Fibroblast of skin of back (primary cell): Measurements from ENCODE around the gene PVR.
"Not testable (repeated sequence)": the region's sequence is repeated elsewhere in the genome, so short reads cannot be mapped to it uniquely, and the experiment has no call there.

Experiments
- DNase-seq: peaks from one replicate; pipeline ENCODE4 v3.0.0-alpha.2; 2013

The PVR gene

DNA sequence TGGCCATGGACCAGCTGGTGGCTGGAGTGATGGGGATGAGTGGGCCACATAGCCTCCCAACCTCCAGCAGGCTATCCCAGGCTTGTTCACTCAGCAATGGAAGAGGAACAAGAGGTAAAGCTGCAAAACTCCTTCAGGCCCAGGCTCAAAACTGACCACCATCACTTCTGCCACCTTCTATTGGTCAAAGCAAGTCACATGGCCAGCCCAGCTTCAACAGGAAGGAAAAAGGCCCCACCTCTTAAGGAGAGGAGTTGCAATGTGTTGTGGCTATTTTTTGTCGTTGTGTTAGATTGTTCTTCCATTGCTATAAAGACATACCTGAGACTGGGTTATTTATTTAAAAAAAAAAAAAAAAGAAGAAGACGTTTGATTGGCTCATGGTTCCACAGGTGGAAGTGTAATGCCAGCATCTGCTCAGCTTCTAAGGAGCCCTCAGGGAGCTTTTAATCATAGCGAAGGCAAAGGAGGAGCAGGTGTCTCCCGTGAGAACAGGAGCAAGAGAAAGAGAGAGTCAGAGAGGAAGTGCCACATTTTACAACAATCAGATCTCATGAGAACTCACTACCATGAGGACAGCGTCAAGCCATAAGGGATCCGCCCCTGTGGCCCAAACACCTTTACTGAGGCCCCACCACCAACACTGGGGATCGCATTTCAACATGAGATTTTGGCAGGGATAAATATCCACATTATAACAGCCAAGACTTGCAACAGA lies 24.9 kb upstream of the PVR start:
- no peak for DNase-seq

DNA sequence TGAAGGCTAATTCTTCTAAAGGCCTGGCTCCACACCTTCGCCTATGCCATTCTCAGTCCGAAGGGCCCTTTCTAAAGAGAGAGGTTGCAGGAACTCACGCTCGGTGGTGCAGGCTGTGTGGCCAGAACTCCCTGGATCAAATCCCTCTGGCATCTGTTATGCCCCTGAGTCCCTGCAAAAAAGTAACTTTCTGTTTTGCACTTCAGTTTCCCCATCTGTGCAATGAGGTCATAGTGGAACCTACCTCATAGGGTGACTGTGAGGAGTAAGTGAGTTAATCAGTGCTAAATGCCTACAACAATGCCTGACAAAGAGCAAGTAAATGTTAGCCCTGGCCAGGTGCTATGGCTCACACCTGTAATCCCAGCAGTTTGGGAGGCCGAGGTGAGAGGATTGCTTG lies 23.0 kb upstream of the PVR start:
- no peak for DNase-seq

DNA sequence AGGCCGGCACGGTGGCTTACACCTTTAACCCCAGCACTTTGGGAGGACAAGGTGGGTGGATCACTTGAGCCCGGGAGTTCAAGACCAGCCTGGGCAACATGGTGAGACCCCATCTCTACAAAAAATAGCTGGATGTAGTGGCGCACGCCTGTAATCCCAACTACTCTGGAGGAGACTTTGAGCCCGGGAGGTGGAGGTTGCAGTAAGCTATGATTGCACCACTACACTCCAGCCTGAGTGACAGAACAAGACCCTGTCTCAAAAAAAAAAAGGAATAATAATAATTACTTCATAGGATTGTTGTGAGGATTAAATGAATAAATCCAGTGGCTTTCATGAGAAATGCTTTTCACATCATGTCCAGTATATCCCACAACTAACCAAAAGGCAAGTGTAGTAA lies 22.3 kb upstream of the PVR start:
- no peak for DNase-seq

DNA sequence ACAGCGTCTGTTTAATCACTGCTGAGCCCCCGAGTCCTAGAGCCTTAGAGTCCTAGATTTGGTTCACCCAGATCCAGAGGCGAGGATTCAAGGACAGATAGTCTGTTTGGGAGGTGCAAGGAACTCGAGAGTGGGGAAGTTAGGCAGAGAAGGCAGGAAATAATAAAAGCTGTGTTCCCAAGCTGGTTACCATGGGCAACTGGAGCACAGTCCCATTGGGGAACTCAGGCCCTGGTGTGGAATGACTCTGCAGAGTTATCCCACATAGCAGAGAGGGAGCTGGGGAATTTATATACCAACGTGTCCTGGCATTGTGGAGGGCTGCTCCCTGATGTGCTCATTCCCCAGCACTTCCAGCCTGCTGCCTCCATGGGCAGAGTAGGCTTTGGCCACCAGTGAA lies 20.6 kb upstream of the PVR start:
- DNase-seq = peak; percentile 79

DNA sequence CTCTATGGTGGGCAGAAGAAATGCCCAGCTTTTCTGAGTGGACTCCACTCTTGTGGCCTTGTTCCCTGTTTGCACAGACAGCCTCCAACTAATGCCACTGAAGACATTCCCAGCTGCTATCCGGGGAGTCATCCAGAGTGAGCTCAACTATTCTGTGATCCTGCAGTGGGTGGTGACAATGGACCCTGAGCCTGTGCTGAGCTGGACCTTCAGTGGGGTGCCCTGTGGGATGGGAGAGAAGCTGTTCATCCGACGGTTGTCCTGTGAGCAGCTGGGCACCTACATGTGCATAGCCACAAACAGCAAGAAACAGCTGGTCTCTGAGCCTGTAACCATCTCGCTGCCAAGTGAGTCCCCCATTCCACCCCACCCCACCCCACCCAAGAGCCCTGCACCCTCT lies 20.1 kb upstream of the PVR start:
- no peak for DNase-seq

DNA sequence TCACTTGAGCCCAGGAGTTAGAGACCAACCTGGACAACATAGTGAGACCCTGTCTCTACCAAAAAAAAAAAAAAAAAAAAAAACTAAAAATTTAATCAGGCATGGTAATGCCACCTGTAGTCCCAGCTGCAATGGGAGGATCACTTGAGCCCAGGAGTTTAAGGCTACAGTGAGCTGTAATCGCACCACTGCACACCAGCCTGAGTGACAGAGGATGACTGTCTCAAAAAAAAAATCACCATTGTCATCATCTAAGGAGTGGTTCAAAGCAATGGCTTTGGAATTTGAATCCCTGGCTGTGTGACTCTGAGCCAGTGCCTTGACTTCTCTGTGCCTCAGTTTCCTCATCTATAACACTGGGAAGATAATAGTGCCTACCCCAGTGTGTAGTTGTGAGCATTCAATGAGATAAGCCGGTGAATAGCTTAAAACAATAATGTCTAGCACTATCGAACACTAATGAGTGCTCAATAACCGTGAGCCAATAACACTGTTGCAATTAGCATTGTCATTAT lies 18.8 kb upstream of the PVR start:
- DNase-seq = no peak

DNA sequence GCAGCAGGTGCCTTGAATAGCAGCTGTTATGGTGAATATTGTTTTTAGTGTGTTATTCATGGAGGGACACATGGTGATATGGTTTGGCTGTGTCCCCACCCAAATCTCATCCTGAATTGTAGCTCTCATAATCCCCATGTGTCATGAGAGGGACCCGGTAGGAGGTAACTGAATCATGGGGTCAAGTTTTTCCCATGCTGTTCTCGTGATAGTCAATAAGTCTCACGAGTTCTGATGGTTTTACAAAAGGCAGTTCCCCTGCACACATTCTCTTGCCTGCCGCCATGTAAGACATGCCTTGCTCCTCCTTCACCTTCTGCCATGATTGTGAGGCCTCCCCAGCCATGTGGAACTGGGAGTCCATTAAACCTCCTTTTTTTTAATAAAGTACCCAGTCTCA lies 18.1 kb upstream of the PVR start:
- DNase-seq = peak; percentile 68

DNA sequence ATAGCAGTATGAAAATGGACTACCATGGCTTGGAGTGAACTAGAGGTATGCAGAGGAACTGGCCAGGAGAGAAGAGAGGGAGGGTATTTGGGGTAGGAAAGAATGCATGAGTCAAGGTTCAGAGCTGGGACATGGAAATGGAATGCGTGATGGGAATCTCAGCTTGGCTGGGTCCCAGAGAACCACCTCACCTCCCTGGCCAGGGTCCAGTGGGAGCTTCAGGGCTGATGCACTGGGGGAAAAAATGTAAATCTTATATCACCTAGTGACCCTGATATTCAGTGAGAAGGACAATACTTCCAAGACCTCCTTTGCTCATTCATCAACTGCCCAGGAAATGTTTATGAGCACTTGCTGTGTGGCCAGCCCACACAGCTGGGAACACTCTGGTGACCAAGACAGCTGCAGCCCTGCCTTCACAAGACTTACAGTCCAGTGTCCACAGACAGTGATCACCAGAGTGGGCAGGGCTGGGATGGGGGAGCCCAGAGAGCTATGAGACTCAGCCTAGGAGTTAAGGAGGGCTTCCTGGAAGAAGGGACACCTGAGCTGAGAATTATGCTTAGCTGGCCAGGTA lies 17.6 kb upstream of the PVR start:
- peak; percentile 98 for DNase-seq

DNA sequence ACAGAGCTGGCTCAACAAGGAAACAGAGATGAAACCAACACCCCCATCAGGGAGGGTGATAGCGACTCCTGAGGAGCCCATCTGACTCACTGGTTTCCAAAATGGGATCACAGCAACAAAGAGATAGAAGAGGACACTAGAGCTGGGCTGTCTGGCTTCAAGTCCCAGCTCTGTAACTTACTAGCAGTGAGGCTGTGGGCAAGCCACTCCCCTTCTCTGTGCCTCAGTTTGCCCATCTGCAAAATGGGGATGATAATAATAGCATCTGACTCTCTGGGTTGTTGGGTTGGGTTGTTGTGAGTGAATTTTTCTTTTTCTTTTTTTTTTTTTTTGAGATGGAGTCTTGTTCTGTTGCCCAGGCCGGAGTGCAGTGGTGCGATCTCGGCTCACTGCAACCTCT lies 16.1 kb upstream of the PVR start:
- DNase-seq = peak; percentile 33

DNA sequence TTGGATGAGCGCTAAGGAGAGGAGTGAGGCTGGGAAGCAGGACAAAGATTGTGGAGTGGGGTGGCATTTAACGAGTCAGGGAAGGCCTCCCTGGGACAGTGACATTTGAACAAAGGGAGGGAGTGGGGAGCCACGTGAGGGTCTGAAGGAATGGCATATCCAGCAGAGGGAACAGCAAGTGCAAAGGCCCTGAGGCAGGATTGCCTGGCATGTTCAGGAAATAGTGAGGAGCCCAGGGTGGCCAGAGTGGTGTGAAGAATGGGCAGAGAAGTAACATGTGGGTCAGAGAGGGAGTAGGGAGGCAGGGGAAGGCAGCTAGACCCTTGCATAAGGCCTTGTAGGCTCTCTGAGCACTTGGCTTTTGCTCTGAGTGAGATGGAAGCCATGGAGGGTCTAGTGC lies 14.9 kb upstream of the PVR start:
- no peak for DNase-seq

DNA sequence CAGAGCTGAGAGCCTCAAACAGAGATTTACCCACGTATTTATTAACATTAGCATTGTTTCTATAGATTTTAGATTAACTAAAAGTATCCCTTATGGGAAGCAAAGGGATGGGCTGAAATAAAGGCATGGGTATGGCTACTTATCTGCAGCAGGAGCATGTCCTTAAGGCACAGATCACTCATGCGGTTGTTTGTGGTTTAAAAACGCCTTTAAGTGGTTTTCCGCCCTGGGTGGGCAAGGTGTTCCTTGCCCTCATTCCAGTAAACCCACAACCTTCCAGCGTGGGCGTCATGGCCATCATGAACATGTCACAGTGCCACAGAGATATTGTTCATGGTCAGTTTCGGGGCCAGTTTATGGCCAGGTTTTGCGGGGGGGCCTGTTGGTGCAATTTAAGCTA lies 12.1 kb upstream of the PVR start:
- not testable (repeated sequence) for DNase-seq

DNA sequence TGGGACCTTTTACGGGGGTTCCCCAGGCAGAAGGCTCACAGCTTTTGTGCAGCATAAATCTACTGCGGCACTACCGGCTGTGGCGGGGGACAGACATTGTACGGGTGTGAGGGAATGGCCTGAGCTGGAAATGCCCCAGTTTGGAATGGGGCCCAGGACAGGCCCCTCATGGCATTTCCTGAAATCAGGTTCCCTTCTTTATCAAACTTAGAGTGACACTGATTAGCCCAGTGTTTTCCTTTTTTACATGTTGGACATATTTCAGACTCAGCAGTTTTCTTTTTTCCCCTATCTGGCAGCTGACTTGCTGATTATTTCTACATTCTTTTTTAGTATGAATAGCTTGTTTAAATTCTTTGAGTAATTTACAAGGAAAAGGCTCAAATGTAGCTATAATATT lies 9.7 kb upstream of the PVR start:
- not testable (repeated sequence) for DNase-seq

DNA sequence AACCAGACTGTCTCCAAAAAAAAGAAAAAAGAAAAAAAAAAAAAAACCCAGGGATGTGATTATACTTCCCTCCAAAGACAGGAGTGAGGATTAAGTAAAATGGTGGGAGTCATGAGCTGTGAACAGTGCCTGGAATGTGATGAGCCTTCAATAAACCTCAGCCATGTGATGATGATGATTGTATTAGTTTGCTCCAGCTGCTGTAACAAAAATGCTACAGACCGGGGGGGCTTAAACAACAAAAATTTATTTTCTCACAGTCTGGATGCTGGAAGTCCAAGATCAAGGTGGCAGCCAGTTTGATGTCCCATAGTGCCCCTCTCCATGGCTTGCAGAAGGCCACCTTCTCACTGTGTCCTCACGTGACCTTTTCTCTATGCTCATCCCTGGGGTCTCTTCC lies 8.9 kb upstream of the PVR start:
- no peak for DNase-seq

DNA sequence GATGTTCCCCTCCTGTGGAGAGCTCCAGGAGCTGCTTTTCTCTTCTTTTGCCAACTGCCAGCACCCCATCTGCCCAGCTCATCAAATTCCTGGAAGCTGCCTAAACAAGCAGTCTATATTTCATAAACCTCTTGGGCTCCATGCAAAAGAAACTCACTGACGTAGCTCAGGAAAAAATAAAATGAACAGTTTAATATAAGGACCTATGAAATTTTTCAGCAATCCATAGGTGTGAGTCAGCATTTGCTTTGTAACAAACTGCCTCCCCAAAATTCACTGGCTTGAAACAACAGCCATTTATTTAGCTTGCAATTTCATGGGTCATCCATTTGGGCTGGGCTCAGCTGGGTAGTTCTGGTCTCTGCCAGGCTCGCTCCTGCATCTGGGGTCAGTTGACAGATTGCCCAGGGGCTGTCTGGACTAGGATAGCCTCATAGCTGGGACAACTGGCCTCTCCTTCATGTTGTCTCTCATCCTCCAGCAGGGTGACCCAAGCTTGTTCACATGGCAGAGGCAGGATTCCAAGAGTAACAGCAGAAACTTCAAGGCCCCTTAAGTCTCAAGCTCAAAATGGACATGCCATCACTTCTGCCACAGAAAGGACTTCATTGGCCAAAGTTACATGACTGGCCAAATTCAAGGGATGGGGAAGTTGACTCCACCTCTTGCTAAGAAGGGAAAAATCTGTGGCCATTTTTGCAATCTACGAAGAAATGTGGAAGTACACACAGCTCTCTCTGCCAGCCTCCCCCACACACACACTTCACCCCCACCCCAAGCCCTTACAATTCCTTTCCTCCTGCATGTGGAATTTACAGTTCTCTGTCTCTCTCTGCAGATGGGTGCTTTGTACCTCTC lies 7.9 kb upstream of the PVR start:
- peak; percentile 73 for DNase-seq

DNA sequence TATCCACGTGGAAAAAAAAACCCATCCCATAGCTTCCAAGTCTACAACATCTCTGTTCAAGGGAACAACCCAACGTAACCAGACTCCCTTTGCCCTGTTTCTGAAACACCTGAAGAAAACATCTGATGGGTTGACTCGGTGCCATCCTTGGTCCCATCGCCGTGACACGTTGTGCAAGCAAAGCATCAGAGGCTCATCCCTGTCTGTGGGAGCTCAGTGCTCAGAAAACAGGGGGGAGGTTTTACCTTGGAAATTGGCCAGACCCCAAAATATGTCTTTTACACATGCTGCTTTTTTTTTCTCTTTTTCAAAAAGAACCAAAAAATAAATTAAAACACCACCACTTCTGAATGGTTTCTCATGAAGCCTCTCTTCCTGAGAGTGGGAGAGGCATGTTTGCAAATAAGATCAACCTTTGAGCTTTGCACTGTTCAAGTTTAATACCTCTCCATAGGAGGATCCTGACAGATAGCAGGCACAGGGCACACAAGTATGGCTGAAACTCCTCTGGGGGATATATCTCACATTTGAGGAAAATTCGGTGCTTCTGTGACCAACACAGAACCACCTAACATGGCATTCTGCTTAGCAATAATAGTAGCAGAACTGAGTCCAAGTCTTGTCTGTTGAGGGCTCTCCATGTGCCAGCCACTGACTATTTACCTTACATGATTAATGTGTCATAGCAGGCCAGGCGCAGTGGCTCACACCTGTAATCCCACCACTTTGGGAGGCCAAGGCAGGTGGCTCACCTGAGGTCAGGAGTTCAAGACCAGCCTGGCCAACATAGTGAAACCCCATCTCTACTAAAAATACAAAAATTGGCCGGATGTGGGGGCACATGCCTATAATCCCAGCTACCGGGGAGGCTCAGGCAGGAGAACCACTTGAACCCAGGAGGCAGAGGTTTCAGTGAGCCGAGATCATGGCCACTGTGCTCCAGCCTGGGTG lies 7.0 kb upstream of the PVR start:
- no peak for DNase-seq

DNA sequence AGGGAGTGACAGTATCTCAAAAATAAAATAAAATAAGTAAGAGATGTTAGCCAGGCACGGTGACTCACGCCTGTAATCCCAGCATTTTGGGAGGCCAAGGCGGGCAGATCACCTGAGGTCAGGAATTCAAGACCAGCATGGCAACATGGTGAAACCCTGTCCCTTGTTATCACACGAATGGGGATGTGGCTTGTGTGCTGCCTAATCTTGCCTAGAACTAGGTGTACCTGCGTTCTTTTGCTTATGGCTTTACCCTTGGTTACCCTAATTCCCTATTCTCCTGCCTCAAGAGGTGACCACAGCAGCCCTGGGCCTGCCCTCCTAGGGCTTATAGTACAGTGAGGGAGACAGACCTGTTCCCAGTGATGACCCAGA lies 6.3 kb upstream of the PVR start:
- no peak for DNase-seq

DNA sequence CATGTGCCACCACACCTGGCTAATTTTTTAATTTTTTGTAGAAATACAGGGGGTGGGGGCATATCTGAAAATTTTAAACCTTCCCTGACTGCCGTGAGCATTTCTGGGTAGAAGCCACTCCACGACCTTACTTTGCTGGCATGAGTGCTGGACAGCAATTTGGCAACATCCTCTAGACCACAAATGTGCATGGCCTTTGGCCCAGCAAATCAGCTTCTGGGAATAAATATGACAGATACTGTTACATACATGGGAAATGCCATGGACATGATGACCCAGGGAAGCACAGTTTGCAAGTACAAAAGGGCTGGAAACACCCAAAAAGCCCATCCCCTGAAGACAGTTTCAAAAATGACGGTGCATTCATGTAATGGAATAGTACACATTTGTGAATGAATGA lies 3.2 kb upstream of the PVR start:
- peak; percentile 62 for DNase-seq

DNA sequence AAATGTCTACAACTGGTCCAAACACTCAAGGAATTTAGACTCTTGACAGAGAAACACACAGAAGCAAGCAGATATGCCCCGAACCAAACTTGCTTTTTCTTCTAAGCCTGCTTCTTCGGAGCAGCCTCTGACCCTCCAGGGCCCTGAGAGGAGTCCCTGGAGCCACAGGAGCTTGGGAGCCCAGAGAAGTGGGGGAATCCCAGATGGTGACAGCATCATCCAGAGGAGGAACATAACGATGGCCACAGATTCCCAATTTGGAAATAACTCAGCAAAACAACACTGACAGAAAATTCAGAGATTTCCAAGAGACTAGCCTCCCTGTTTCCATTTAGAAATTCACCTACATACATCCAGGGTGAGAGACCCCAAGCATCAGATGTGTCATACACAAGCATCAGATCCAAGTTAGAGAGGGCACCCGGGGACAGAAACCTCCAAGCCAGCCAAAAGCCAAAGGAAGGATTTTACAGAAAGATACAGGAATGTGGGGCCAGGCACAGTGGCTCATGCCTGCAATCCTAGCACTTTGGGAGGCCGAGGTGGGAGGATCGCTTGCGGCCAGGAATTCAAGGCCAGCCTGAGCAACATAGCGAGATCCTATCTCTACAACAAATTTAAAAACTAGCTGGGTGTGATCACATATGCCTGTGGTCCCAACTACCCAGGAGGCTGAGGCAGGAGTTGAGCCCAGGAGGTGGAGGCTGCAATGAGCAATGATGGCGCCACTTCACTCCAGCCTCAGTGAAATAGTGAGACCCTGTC lies 2.0 kb upstream of the PVR start:
- DNase-seq = no peak

DNA sequence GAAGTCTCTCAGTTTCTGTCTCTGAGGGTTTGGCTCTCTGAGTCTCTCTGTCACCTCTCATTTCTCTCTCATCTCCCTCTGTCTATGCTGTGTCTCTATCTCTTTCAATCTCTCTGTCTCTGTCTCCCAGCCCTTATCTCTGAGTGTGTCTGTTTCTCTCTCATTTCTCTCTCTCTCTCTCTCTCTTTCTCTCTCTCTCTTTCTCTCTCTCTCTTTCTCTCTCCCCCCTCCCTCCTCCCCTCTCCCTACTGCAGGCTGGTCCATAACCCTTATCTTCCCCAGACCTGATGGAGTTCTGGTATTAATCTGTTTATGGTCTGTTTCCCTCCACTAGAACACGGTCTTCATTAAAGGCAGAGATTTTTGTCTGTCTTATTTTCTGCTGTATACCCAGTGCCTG lies 1.3 kb upstream of the PVR start:
- no peak for DNase-seq

DNA sequence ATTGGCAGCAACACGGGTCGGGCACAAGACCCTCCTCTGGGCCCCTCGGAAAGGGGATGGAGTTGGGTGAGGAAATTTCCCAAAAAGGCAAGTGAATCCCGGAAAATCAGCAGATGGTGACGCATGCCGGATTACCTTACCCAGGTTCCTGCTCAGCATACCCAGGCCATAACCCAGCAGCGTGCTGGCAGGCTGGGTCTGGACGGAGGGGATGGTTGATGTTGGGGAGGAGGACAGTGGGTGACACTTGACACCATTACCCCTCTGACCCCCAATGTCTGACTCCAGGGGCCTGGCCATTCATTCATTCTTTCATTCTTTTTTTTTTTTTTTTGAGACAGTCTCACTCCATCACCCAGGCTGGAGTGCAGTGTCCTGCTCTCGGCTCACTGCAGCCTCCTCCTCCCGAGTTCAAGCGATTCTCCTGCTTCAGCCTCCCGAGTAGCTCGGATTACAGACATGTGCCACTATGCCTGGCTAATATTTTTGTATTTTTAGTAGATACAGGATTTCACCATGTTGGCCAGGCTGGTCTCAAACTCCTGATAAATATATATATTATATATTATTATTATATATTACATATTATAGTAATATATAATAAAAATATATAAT lies 799 bp downstream of the PVR start:
- DNase-seq = peak; percentile 45

DNA sequence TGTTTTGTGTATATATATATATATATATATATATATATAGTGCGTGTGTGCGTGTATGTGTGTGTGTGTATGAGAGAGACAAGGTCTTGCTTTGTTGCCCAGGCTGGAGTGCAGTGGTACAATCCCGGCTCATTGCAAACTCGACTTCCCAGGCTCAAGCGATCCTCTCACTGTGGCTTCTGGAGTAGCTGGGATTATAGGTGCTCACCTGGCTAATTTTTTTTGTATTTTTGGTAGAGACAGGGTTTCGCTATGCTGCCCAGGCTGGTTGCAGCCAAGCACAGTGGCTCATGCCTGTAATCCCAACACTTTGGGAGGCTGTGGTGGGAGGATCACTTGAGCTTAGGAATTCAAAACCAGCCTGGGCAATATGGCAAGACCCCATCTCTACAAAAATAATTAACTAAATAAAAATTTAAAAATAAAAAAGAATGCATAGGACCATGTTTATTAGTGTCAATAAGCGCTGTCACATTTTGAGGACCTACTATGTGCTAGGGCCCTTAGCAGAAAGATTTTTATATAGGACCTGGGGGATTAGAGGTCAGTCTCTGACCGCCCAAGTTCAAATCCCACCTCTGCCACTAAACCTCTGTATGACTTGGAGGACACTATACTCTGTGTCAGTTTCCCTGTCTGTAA lies 1.8 kb downstream of the PVR start:
- no peak for DNase-seq
